Prostate gland (tissue), 2 donors: ENCODE data around the gene DBNDD2. TPM values are rescaled to one million over a fixed set of nuclear protein-coding genes. Genes with fewer than 3 reads are reported as not detected.

Experiments
- DNase-seq: peaks from one replicate; pipeline ENCODE4 v3.0.0-alpha.2; 2019; ENCODE audit warnings: low spot score
- H3K27ac ChIP-seq, 2 donors: fragments of 200-600 bp; sonication (generic); 2 replicates each; pipeline ENCODE4 v1.5.1; 2017 to 2019
- H3K27me3 ChIP-seq: fragments of 200-600 bp; sonication (generic); replicated peaks from 2 replicates; pipeline ENCODE4 v1.5.1; 2019; ENCODE audit not compliant: insufficient read depth
- H3K36me3 ChIP-seq, 2 donors: fragments of 200-600 bp; sonication (generic); 1 replicate in 1 of 2; 2 replicates in 1 of 2; pipeline versions ENCODE4 v1.5.1 to v1.8.1; 2017 to 2019
- H3K4me1 ChIP-seq: fragments of 200-600 bp; sonication (generic); replicated peaks from 2 replicates; pipeline ENCODE4 v1.5.1; 2019
- H3K4me3 ChIP-seq, 2 donors: fragments of 200-600 bp; sonication (generic); 2 replicates each; pipeline ENCODE4 v1.5.1; 2017 to 2019
- H3K9me3 ChIP-seq: fragments of 200-600 bp; sonication (generic); 2 replicates; pipeline ENCODE4 v1.5.1; 2017
- POLR2A ChIP-seq: fragments of 450-650 bp; IDR thresholded peaks from one replicate; pipeline ENCODE4 v1.6.1; 2016; ENCODE audit warnings: antibody characterized with exemption, mild to moderate bottlenecking
- POLR2AphosphoS5 ChIP-seq: sonication (generic); formaldehyde crosslinking; IDR thresholded peaks from one replicate; pipeline ENCODE4 v1.6.1; 2017; ENCODE audit warnings: antibody characterized with exemption
- WGBS: methylation state at CpG from one replicate; pipeline ENCODE4 v1.1.5; 2018; 5-methylcytosine and 5-hydroxymethylcytosine counted together
- intact Hi-C: fragments of 100-400 bp; cut with DNase I; formaldehyde crosslinking; loops from one replicate; pipeline ENCODE4 v1.14.2; 2022
- total RNA-seq, 2 donors: library from RNA; depleted of rRNA; stranded (reverse); fragments of >200 nt; gene quantifications; one replicate each; pipeline ENCODE4 v1.1.0, GENCODE V29; 2016
- TF ChIP-seq, protein P1 (sequence below), 4 experiments: fragments of 200-600 bp in 2 of 4; fragments of 450-650 bp in 2 of 4; sonication (generic) in 2 of 4; IDR thresholded peaks; 1 replicate in 3 of 4; 2 replicates in 1 of 4; pipeline ENCODE4 v1.5.1; 2016 to 2019; ENCODE audit warnings: antibody characterized with exemption in 4 of 4, mild to moderate bottlenecking in 2 of 4, moderate library complexity in 2 of 4

DBNDD2 gene
- total RNA-seq, 2 donors from 2014 or later, result 33.7 to 34.4 TPM

DNA sequence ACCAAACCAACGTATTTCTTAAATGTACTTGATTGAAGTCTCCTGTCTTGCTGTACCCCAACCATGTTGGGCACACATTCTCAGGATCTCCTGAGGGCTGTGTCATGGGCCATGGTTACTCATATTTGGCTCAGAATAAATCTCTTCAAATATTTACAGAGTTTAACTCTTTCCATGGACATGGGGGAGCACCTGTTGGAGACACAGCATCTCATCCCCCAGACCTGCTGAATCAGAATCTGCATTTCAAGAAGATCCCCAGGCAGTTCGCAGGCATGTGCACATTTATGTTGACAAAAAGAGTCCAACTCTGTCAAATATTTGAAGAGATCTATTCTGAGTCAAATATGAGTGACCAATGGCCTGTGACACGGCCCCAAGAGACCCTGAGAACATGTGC, 32.3 kb downstream of the DBNDD2 start:
- H3K27ac ChIP-seq, result no peak overlapping the region
- no peaks in the 10 kb centered on the region for H3K27me3 ChIP-seq
- no peak overlapping the region for H3K4me3 ChIP-seq
- DNase-seq, result no peak
- H3K9me3 ChIP-seq, result no peaks in the 10 kb centered on the region
- no peaks in the 10 kb centered on the region for H3K36me3 ChIP-seq
- 89% methylated on average over 3 of the region's 3 CpGs for WGBS
- intact Hi-C loops, result no loop called here
- H3K4me1 ChIP-seq, result no peaks in the 10 kb centered on the region
- no peak for TF ChIP-seq POLR2AphosphoS5
- TF ChIP-seq, protein P1, sequence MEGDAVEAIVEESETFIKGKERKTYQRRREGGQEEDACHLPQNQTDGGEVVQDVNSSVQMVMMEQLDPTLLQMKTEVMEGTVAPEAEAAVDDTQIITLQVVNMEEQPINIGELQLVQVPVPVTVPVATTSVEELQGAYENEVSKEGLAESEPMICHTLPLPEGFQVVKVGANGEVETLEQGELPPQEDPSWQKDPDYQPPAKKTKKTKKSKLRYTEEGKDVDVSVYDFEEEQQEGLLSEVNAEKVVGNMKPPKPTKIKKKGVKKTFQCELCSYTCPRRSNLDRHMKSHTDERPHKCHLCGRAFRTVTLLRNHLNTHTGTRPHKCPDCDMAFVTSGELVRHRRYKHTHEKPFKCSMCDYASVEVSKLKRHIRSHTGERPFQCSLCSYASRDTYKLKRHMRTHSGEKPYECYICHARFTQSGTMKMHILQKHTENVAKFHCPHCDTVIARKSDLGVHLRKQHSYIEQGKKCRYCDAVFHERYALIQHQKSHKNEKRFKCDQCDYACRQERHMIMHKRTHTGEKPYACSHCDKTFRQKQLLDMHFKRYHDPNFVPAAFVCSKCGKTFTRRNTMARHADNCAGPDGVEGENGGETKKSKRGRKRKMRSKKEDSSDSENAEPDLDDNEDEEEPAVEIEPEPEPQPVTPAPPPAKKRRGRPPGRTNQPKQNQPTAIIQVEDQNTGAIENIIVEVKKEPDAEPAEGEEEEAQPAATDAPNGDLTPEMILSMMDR (IDR thresholded peaks at IDR 0.05), result no peak
- no peak for TF ChIP-seq POLR2A

DNA sequence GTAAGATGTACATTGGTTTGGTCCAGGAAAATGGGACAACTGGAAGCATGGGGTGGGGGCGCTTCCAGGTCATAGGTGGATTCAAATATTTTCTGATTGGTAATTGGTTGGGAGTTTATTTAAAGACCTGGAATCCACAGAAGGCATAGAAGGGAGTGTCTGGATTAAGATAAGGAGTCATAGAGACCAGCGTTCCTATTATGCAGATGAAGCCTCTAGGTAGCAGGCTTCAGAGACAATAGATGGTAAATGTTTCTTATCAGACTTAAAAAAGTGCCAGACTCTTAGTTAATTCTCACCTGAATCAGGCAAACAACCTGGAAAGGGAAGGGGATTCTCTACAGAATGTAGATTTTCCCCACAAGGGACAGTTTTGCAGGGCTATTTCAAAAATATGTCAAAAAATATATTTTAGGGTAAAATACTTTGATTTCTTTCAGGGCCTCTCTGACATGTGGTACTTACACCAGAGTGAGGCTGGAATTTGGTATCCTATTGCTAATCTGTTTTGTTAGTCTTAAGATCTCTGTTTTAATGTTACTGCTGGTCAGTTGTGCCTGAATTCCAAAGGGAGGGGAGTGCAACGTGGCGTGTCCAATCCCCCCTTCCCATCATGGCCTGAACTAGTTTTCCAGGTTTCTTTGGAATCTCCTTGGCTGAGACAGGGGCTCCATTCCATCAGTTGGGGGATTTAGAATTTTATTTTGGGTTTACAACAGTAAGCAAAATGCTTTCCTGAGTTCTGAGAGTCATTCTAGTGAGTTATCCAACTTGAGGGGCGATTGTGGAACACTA, 33.0 kb downstream of the DBNDD2 start:
- intact Hi-C loops, result no loop called here
- Histone ChIP-seq H3K27ac (no peak overlapping the region), H3K27me3 (no peaks in the 10 kb centered on the region), H3K4me1 (no peaks in the 10 kb centered on the region), H3K36me3 (no peaks in the 10 kb centered on the region), H3K9me3 (no peaks in the 10 kb centered on the region), H3K4me3 (no peak overlapping the region)
- TF ChIP-seq POLR2AphosphoS5 (no peak), POLR2A (no peak)
- TF ChIP-seq, protein P1 (IDR thresholded peaks at IDR 0.05), result no peak
- WGBS, result 64% methylated on average over 5 of the region's 5 CpGs
- no peak for DNase-seq

DNA sequence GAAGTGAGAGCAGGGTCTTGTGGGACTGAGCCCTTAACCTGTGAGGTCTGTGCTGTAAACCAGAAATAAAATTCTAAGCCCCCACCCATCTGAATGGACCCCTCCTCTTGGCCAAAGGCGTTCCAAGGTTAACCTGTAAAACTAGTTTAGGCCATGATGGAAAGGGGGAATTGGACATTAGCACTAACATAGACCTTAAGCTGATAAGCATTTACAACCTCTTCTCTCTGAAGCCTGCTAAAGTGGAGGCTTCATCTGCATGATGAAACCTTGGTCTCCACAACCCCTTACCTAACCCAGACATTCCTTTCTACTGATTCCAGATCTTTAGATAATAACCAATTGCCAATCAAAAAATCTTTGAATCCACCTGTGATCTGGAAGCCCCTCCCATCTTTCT, 33.7 kb downstream of the DBNDD2 start:
- Histone ChIP-seq H3K27ac (no peak overlapping the region), H3K4me3 (no peak overlapping the region), H3K9me3 (no peaks in the 10 kb centered on the region), H3K27me3 (no peaks in the 10 kb centered on the region), H3K36me3 (no peaks in the 10 kb centered on the region), H3K4me1 (no peaks in the 10 kb centered on the region)
- WGBS, result 67% methylated on average over 1 of the region's 1 CpG
- TF ChIP-seq POLR2A (no peak), POLR2AphosphoS5 (no peak)
- TF ChIP-seq, protein P1 (IDR thresholded peaks at IDR 0.05), result no peak
- no peak for DNase-seq
- intact Hi-C loops, result no loop called here

DNA sequence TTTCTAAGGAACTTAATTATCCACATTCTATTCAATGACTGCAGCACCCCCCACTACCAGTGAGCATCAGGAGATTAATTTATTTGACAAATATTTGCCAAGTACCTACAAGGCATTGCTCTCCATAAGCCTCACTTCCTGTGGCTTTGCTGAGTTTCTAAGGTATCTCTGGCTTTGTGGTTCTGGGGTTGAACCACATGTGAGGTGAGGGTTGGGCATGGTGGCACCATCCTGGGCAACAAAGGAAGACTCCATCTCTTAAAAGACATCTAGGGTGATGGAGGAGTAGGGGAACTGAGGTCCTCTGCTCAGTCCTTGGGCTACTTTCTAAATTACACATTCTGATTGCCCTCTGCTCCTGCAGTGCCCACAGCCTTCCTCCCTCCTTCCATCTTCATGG, 36.0 kb downstream of the DBNDD2 start:
- no peak overlapping the region for H3K4me3 ChIP-seq
- H3K27me3 ChIP-seq, result no peaks in the 10 kb centered on the region
- no peaks in the 10 kb centered on the region for H3K4me1 ChIP-seq
- TF ChIP-seq POLR2A, result no peak
- TF ChIP-seq, protein P1 (IDR thresholded peaks at IDR 0.05), result no peak
- TF ChIP-seq POLR2AphosphoS5, result no peak
- no peak for DNase-seq
- H3K27ac ChIP-seq, result no peak overlapping the region
- H3K36me3 ChIP-seq, result no peaks in the 10 kb centered on the region
- intact Hi-C loops, result no loop called here
- no peaks in the 10 kb centered on the region for H3K9me3 ChIP-seq
